PFSK-1 (cell line): ENCODE measurements around the gene CEP162.

Source experiments
- POLR2AphosphoS5 ChIP-seq: IDR thresholded peaks from 2 replicates; pipeline ENCODE4 v1.6.1; 2012; ENCODE audit warnings: low read depth, mild to moderate bottlenecking, control low read depth, low read length, moderate library complexity
- REST ChIP-seq, 2 experiments: IDR thresholded peaks; 2 replicates each; pipeline versions ENCODE4 v1.6.1 to v1.8.0; 2011 to 2012; ENCODE audit warnings: low read depth in 2 of 2, low read length in 2 of 2, control low read depth in 1 of 2, inconsistent platforms in 1 of 2, mild to moderate bottlenecking in 1 of 2, moderate library complexity in 1 of 2; ENCODE audit not compliant: insufficient read depth in 1 of 2

GRCh38 chr6:84243240-84243639, 15.8 kb upstream of the CEP162 start:
- no peak for TF ChIP-seq REST (IDR thresholded peaks at IDR 0.05; ENCODE audit: insufficient read depth in 1 of 2, low read depth in 2 of 2, low read length in 2 of 2)
- no peak for TF ChIP-seq POLR2AphosphoS5
